Activated CD8-positive, alpha-beta T cell treated with anti-CD3 and anti-CD28 coated beads for 36 hours (primary cell): ENCODE measurements around the gene AUTS2. TPM values are rescaled to one million over a fixed set of nuclear protein-coding genes. Genes with fewer than 3 reads are reported as not detected.

Experiments
- ATAC-seq: fragments of 200-7000 bp; cut with Tn5 transposase; one replicate; pipeline ENCODE4 v1.10.0; 2021; ENCODE audit warnings: mild to moderate bottlenecking, moderate library complexity
- CTCF ChIA-PET: fragments of 350-600 bp; sonication (Branson Sonifier 250); formaldehyde crosslinking; loops from one replicate; lab custom pipeline; 2021; ENCODE audit warnings: antibody characterized with exemption; lab: Charles Lee
- POLR2A ChIA-PET: fragments of 350-600 bp; sonication (Branson Sonifier 250); formaldehyde crosslinking; loops from one replicate; lab custom pipeline; 2021; ENCODE audit warnings: antibody characterized with exemption; lab: Charles Lee
- DNase-seq: peaks from one replicate; pipeline ENCODE4 v3.0.0-alpha.2; 2020
- H3K27ac Mint-ChIP-seq: one replicate; pipeline ENCODE4 v1.8.0; 2021; ENCODE audit warnings: mild to moderate bottlenecking, mixed read lengths
- H3K27me3 Mint-ChIP-seq: one replicate; pipeline ENCODE4 v1.8.0; 2021; ENCODE audit warnings: mixed read lengths
- H3K36me3 Mint-ChIP-seq: one replicate; pipeline ENCODE4 v1.8.0; 2021; ENCODE audit warnings: low read depth, mixed read lengths
- H3K4me1 Mint-ChIP-seq: one replicate; pipeline ENCODE4 v1.8.0; 2021; ENCODE audit warnings: low read depth, mixed read lengths
- H3K4me3 Mint-ChIP-seq: one replicate; pipeline ENCODE4 v1.8.0; 2021; ENCODE audit warnings: mild to moderate bottlenecking, moderate library complexity, mixed read lengths
- H3K9me3 Mint-ChIP-seq: one replicate; pipeline ENCODE4 v1.8.0; 2021; ENCODE audit warnings: mixed read lengths
- CTCF ChIP-seq: fragments of 200-600 bp; IDR thresholded peaks from one replicate; pipeline ENCODE4 v1.8.0; 2022; ENCODE audit warnings: antibody characterized with exemption, mild to moderate bottlenecking
- intact Hi-C: fragments of 100-400 bp; cut with micrococcal nuclease; formaldehyde crosslinking; loops from one replicate; pipeline ENCODE4 v1.10.0; 2022
- total RNA-seq, 2 experiments: library from RNA; stranded (reverse); gene quantifications; one replicate each; pipeline ENCODE4 v1.2.3, GENCODE V29; 2021

Gene AUTS2
- total RNA-seq, 2 experiments from 2014 or later: 3.1 to 3.3 TPM

DNA sequence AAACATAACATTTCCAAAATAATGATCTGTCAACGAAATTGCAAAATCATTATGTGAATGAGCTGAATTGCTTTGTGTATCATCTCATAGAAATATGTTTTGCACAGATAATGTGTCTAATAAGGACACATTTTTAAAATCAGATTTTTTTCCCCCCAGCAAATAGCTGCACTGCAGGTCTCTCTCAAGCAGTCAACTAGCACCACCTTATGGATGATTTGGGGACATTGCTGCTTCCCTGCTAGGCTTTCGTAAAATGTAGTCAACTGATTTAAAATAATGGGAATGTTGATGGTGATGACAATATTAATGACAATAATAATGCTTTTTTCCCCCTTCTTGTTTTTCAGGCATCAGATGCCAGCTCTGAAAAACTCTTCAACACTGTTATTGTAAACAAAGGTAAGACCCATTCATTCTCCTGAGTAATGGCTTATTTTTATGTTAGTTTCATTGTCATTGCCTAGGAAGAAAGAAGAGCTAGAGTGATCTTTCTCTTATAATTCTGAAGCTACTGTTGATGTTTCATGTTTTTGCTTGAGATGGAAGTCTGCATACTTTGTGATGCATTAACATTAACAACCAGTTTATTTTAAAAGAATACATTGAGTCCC, 1100.1 kb downstream of the AUTS2 start:
- no peaks in the 10 kb centered on the region for H3K36me3 Mint-ChIP-seq
- TF ChIP-seq CTCF: peak; percentile 89
- H3K27ac Mint-ChIP-seq: no peak overlapping the region
- no peak for ATAC-seq
- H3K4me3 Mint-ChIP-seq: no peak overlapping the region
- peaks cover 15% of the 10 kb centered on the region for H3K4me1 Mint-ChIP-seq
- ChIA-PET POLR2A (interaction anchor here (1.3 kb wide), 1 partner anchor 12 kb away, joined by 3 read pairs; no protein-coding TSS in a partner anchor), CTCF (interaction anchor here (0.7 to 2.6 kb wide), 37 partner anchors 11 to 1057 kb away, joined by 3 to 25 read pairs (median 4); no protein-coding TSS in a partner anchor)
- peaks cover 31% of the 10 kb centered on the region for H3K27me3 Mint-ChIP-seq
- peak; percentile 20 for DNase-seq
- intact Hi-C loops: loop anchor here (5.0 kb wide), 1 partner anchor 106 kb away; no protein-coding TSS in a partner anchor
- H3K9me3 Mint-ChIP-seq: no peaks in the 10 kb centered on the region

DNA sequence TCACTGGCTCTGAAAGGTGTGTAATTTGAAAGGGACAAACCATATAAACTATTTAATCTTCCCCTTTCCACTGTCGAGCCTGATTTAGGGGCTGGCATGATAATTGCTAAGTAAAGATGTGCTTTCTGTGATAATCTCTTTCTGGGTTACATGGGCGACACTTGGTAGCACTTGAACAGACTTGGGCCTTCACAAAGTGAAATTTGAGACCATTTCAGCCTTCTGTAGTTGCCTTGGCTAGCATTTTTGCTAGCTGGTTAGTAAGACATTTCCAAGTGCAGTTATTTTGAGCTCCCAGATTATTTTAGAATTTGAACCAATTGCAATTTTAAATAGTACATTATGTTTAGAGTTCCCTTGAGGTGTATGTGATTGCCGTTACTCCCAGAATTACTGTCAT, 1101.0 kb downstream of the AUTS2 start:
- no peak for ATAC-seq
- Mint-ChIP-seq H3K27ac (no peak overlapping the region), H3K27me3 (peaks cover 29% of the 10 kb centered on the region), H3K4me1 (peaks cover 15% of the 10 kb centered on the region), H3K36me3 (no peaks in the 10 kb centered on the region), H3K9me3 (no peaks in the 10 kb centered on the region), H3K4me3 (no peak overlapping the region)
- intact Hi-C loops: loop anchor here (5.0 kb wide), 1 partner anchor 107 kb away; no protein-coding TSS in a partner anchor
- ChIA-PET POLR2A (interaction anchor here (1.3 kb wide), 1 partner anchor 13 kb away, joined by 3 read pairs; no protein-coding TSS in a partner anchor), CTCF (interaction anchor here (1.1 to 2.6 kb wide), 10 partner anchors 10 to 507 kb away, joined by 3 to 25 read pairs (median 4); no protein-coding TSS in a partner anchor)
- no peak for TF ChIP-seq CTCF
- DNase-seq: no peak

- no peak for TF ChIP-seq CTCF
- ATAC-seq (no peak), DNase-seq (no peak)
- no peak overlapping the region for H3K4me3 Mint-ChIP-seq
- H3K36me3 Mint-ChIP-seq: no peaks in the 10 kb centered on the region
- no peaks in the 10 kb centered on the region for H3K9me3 Mint-ChIP-seq
- H3K27me3 Mint-ChIP-seq: peaks cover 27% of the 10 kb centered on the region
- POLR2A ChIA-PET: interaction anchor here (0.6 kb wide), 1 partner anchor 22 kb away, joined by 3 read pairs; no protein-coding TSS in a partner anchor
- H3K27ac Mint-ChIP-seq: no peak overlapping the region
- H3K4me1 Mint-ChIP-seq: peaks cover 13% of the 10 kb centered on the region
- intact Hi-C loops: no loop called here
- CTCF ChIA-PET: interaction anchor here (0.8 kb wide), 1 partner anchor 16 kb away, joined by 3 read pairs; no protein-coding TSS in a partner anchor
Observed at GRCh38 chr7:70700055-70700940, 1102.0 kb downstream of the AUTS2 start.

GRCh38 chr7:70700941-70701425, 1102.7 kb downstream of the AUTS2 start:
- intact Hi-C loops: no loop called here
- no peak for ATAC-seq

More at GRCh38 chr7:70700941-70701425, 1102.7 kb downstream of the AUTS2 start:
- Mint-ChIP-seq H3K4me1 (peaks cover 7% of the 10 kb centered on the region), H3K36me3 (no peaks in the 10 kb centered on the region), H3K27ac (no peak overlapping the region), H3K9me3 (no peaks in the 10 kb centered on the region), H3K27me3 (peaks cover 20% of the 10 kb centered on the region), H3K4me3 (no peak overlapping the region)
- CTCF ChIA-PET: interaction anchor here (0.8 kb wide), 1 partner anchor 16 kb away, joined by 3 read pairs; no protein-coding TSS in a partner anchor
- POLR2A ChIA-PET: interaction anchor here (0.6 kb wide), 2 partner anchors 21 to 398 kb away, joined by 3 read pairs; no protein-coding TSS in a partner anchor
- TF ChIP-seq CTCF: no peak
- DNase-seq: no peak
